GM13976 (cell line): ENCODE data around the gene SPATA21.

Source experiments
- DNase-seq: peaks from one replicate; pipeline ENCODE4 v3.0.0; 2012; ENCODE audit warnings: low spot score
- in situ Hi-C: fragments of 300-500 bp; cut with MboI; formaldehyde crosslinking; loops from one replicate; pipeline ENCODE4 v1.12.0; 2022; ENCODE audit warnings: low sequenced_read_pairs, mixed read lengths, inconsistent platforms; ENCODE audit not compliant: unreplicated experiment
- TF ChIP-seq, protein P1 (sequence below): IDR thresholded peaks from 2 replicates; pipeline ENCODE4 v1.5.1; 2012; ENCODE audit warnings: borderline replicate concordance, mild to moderate bottlenecking; ENCODE audit not compliant: insufficient read depth; ENCODE audit errors: extremely low read depth, missing control alignments, control extremely low read depth

SPATA21 gene

DNA sequence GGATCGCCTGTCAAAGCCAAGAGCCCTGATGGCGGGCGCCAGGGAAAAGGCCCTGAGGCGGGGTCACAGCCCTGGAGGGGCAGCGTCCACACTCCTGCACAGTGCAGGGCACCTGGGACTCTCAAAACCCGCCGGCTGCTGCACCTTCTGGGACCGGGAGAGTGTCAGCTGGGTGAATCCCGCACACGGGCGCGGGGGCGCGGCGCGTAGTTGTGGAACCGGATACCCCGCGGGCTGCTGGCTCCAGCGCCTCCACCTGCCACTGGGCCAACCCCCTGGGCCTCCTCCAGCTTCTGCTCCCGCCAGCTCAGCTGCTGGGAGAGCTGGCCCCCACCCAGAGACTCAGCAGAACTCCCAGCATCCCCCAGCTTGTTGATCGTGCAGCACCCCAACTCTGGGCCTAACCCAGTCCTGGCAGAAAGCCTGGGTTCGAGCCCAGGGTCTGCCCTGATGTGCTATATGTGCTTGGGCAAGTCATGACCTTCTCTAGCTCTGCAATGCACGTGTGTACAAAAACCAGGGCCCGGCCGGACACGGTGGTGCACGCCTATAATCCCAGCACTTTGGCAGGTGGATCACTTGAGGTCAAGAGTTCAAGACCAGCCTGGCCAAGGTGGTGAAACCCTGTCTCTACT lies 37.1 kb upstream of the SPATA21 start:
- TF ChIP-seq, protein P1, sequence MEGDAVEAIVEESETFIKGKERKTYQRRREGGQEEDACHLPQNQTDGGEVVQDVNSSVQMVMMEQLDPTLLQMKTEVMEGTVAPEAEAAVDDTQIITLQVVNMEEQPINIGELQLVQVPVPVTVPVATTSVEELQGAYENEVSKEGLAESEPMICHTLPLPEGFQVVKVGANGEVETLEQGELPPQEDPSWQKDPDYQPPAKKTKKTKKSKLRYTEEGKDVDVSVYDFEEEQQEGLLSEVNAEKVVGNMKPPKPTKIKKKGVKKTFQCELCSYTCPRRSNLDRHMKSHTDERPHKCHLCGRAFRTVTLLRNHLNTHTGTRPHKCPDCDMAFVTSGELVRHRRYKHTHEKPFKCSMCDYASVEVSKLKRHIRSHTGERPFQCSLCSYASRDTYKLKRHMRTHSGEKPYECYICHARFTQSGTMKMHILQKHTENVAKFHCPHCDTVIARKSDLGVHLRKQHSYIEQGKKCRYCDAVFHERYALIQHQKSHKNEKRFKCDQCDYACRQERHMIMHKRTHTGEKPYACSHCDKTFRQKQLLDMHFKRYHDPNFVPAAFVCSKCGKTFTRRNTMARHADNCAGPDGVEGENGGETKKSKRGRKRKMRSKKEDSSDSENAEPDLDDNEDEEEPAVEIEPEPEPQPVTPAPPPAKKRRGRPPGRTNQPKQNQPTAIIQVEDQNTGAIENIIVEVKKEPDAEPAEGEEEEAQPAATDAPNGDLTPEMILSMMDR = no peak
- in situ Hi-C loops = no loop called here
- DNase-seq = no peak

DNA sequence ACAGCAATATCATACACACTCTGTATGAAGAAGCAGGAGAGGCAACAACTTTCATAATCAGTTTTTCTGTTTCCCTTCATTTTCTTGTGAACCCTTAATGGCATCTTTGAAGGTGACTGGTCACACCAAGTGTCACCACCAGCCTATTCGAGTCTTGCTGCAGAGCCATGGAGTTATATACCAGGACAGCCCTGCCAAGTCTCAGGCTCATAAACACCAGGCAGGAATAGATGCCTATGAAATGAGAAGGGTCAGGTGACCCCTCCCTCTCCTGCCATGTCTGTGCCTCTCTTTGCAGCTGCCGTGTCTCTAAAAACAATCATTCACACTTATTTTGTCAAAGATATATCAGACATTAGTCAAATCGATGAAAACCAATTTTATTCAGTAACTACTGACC lies 31.3 kb upstream of the SPATA21 start:
- no peak for DNase-seq
- TF ChIP-seq, protein P1 = no peak
- in situ Hi-C loops = no loop called here

DNA sequence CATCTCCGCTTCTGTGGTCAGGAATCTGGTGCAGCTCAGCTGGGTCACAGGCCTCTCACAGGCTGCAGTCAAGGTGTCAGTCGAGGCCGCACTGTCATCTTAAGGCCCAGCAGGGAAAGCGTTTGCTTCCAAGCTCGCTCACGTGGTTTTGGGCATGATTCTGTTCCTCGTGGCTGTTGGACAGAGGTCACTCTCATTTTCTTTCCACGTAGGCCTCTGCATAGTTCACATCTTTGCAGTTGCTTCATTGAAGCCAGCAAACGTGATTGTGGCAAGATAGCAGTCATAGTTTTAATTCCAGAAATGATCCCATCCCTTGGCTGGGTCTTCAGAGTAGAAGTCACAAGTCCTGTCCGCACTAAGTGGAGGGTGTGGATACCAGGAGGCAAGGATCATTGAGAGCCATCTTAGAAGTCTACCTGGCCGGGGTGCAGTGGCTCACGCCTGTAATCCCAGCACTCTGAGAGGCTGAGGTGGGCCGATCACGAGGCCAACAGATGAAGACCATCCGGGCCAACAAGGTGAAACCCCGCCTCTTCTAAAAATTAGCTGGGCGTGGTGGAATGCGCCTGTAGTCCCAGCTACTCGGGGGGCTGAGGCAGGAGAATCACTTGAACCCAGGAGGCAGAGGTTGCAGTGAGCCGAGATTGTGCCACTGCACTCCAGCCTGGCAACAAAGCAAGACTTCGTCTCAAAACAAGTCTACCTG lies 27.8 kb upstream of the SPATA21 start:
- in situ Hi-C loops = no loop called here
- TF ChIP-seq, protein P1 = no peak
- DNase-seq = no peak

DNA sequence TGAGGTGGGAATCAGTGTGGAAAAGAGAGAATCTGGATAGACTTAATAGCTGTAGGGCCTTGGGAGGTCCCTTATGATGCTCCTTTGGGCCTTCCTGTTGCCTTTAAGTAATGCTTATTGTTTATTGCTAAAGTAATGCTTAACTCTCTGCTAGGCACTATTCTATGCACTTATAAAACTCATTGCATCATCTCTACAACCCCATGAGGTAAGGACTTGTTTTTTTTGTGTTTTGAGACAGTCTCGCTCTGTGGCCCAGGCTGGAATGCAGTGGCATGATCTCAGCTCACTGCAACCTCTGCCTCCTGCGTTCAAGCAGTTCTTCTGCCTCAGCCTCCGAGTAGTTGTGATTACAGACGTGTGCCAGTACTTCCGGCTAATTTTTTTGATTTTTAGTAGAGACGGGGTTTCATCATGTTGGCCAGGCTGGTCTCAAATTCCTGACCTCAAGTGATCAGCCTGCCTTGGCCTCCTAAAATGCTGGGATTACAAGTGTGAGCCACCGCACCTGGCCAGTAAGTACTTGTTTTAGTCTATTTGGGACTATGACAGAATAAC lies 25.6 kb upstream of the SPATA21 start:
- DNase-seq = no peak
- in situ Hi-C loops = no loop called here
- TF ChIP-seq, protein P1 = no peak

DNA sequence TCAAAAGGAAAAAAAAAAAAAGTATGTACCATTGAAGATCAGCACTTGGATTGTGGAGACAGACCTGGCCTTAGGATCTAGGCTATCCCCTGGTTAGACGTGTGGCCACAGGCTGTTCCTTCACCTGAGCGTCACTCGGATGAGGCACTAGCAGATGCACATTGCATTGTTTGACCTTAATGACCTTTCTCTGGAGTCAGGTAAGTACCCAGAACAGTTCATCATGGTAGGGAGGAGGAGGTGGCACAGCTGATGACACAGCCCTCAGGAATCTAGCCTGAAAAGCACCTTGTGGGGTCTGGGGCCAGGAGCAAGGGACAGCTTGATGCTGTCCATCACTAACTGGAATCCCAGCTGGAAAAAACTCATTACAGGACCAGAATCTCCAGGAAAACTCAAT lies 24.5 kb upstream of the SPATA21 start:
- in situ Hi-C loops = no loop called here
- TF ChIP-seq, protein P1 = no peak
- DNase-seq = no peak

DNA sequence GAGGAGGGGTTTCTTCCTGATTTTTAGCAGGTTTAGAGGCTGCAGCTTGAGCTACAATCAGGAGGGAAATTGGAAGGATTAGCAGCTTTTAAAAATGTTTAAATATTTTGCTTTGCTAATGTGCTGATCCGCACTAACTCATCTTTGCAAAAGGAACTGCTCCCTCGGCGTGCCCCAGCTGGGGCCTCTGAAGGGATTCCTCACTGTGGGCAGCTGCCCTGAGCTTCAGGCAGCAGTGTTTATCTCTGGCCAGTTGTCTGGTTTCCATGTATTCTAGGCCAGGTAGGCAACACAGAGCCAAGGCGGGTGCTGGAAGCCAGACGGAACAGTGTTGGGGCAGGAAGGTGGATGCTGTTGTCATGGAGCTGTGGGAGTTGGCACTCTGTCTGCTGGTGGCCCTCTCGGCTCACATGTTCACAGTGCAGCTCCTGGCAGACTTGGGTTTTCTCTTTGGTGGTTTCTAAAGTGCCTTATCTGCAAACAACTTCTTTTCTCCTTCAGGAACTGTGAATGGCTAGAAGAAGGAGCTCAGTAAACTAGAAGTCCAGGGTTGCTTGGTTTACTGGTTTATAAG lies 22.2 kb upstream of the SPATA21 start:
- TF ChIP-seq, protein P1 = no peak
- in situ Hi-C loops = no loop called here
- no peak for DNase-seq
